HG03159 (cell line): ENCODE data around the gene CFB.
A peak's percentile ranks its signal among the peaks of the same experiment; 100 is the strongest.

Source experiments
- ATAC-seq: cut with Tn5 transposase; IDR thresholded peaks from one replicate; pipeline ENCODE4 v1.9.1; 2021; ENCODE audit warnings: mild to moderate bottlenecking, moderate library complexity; ENCODE audit not compliant: unreplicated experiment

CFB gene

GRCh38 chr6:31947864-31948263 is 2.0 kb downstream of the CFB start:
- ATAC-seq = no peak

DNA sequence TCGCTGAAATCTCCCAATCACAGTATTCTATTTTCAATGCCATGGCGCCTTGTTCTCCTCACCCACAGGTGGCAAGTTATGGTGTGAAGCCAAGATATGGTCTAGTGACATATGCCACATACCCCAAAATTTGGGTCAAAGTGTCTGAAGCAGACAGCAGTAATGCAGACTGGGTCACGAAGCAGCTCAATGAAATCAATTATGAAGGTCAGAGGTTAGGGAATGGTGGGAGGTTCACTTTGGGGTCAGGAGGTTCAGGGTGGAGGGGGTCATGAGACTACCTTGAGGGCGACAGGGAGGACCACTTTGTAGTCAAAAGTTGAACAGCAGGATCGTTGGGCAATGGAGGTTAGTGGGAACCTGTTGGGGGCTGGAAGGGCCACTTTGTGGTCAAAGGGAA is 2.4 kb downstream of the CFB start:
- no peak for ATAC-seq

DNA sequence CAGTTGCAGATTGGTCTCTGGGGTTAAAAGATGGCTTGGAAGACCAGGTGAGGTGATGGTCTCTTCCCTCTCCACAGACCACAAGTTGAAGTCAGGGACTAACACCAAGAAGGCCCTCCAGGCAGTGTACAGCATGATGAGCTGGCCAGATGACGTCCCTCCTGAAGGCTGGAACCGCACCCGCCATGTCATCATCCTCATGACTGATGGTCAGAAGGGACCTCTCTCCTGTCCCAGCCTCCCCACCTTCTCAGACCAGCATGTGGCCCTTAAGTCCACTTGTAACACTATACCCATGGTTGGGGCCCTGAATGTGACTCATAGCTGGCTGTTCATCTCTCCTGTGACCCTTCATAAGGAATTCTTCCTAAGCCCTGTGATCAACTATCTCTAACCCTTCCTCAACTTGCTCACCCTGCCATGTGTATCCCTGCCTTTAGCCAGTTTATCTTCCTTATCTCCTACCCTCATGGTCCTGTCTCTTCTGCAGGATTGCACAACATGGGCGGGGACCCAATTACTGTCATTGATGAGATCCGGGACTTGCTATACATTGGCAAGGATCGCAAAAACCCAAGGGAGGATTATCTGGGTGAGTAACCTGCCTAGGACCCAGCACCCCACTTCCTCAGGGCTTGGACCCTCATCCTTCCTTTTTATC is 3.0 kb downstream of the CFB start:
- no peak for ATAC-seq

- ATAC-seq = no peak
Observed at GRCh38 chr6:31949926-31950548, 4.1 kb downstream of the CFB start.

DNA sequence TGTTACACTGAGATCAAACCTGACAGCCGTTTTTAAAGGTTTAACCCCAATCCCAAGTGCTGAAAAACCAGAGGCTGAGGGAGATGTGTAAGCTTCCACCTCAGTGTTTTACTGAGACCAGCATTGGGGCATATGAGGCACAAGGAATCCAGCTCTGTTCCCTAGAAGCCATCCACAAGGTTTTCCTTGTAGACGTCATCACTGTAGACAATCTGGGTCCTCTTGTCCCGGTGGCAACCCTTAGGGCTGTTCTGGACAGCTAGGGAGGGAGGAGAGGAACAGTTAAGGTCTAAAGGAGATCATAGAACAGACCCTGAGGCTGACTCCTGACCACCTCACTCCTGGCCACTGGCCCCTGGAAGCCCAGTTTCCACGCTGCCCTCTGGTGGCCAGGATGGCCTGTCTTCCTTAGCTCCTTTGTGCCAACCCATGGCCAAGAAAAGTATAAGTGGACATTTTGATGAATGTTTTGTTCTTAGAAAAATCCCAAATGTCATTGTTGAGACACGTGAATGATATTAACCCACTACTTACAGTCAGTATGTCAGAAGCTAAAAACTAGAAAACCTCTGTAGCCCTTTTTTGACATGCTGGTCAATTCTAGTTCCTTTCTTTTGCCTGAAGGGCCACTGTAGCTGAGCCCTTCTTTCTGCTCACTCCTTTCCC is 6.4 kb downstream of the CFB start:
- ATAC-seq = no peak

DNA sequence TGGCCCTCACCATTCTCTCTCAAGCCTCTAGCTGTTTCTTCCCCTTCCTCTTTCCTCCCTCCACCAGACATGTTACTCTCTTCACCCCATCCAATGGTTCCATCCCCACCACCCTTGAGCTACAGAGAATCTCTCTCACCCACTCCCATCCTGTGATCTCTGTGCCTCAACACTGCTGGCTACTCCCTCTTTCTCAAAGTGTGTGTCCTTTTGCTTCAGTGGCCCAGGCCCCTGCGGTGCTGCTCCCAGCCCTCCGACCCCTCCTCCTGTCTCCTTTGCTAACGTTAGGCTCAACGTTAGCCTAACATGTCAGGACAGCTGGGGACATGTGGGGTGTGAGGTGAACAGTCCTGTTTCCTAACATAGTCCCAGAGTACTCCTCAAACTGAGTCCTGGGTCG is 7.0 kb downstream of the CFB start:
- no peak for ATAC-seq

DNA sequence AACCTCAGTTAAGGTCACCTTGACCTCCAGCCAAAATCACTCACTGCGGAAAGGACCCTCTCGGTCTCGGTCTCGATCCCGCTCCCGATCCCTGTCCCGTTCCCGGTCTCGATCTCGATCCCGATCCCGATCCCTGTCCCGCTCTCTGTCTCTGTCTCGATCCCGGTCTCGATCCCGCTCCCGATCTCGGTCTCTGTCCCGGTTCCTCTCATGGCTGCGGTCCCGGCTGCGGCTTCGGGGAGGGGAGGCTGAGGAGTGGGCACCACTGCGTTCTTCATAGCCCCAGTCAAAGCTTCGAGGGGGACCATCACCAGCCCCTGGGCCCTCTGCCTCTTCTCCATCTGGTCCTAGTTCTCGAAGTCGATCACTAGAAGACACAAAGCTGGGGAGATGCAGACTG is 8.6 kb downstream of the CFB start:
- ATAC-seq = no peak

- no peak for ATAC-seq
Observed at GRCh38 chr6:31956796-31957195, 10.9 kb downstream of the CFB start.

DNA sequence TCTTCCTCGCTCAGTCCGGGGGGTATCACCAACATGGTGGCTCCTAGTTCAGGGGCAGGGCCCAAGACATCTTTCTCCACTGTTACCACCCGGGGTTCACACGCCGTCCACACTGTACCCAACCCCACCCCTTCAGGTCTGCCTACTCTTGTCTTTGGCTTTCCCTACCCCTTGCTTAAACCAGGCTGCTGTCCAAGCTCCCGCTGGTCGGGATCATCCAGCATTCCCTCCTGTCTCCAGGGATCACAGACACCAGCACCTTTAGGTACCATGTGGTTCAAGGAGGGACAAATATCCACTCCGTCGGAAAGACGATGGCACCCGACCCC is 12.5 kb downstream of the CFB start:
- ATAC-seq = no peak

GRCh38 chr6:31958741-31959739 is 13.1 kb downstream of the CFB start, which contains the start of the genes NELFE and SKIC2:
TSS of gene NELFE (minus strand) at chr6:31958971. CDS start at chr6:31958446, 525 bp downstream.
TSS of gene SKIC2 (plus strand) at chr6:31959175. CDS start at chr6:31959193, 18 bp downstream.
- ATAC-seq = peak; percentile 94

DNA sequence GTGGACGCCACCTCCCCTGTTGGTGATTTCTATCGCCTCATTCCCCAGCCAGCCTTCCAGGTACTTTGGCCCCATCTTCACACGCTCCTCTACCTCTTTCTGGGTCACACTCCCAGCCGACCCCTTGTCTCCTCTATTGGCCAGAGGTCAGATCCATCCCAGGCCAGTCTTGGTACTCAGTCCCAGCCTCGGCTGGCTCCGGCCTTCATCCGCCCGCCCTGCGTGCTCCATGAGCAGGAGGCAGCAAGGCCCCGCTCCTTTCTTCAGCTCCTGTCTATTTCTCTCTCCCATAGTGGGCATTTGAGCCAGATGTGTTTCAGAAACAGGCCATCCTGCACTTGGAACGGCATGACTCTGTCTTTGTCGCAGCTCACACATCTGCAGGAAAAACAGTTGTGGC is 15.7 kb downstream of the CFB start:
- no peak for ATAC-seq

DNA sequence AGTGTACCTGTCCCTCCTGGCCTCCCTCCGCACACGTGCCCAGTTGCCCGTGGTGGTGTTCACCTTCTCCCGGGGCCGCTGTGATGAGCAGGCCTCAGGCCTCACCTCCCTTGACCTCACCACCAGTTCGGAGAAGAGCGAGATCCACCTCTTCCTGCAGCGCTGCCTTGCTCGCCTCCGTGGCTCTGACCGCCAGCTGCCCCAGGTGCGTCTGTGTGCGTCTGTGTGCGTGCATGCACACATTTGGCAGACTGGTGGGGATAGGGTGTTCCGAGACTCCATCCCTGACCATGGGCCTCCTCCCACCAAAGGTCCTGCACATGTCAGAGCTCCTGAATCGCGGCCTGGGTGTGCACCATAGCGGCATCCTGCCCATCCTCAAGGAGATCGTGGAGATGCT is 18.0 kb downstream of the CFB start:
- ATAC-seq = no peak

- no peak for ATAC-seq
Observed at GRCh38 chr6:31965700-31966099, 19.8 kb downstream of the CFB start.

DNA sequence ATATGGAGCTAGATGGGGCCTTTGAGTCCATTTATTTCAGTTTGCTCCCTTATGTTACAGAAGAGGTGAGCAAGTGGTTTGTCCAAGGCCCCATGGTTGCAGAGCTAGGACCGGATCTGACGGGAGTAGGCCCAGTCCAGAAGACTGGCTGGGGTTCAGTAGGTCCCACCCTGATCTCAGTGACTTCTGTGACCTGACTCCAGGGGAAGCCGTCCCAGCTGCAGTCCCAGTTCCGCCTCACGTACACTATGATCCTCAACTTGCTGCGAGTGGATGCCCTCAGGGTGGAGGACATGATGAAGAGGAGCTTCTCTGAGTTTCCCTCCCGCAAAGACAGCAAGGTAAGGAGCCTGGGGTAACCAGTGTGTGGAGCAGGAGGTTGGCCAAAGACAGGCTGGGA is 20.6 kb downstream of the CFB start:
- no peak for ATAC-seq

- no peak for ATAC-seq
Observed at GRCh38 chr6:31966997-31967925, 21.4 kb downstream of the CFB start.

- no peak for ATAC-seq
Observed at GRCh38 chr6:31967926-31968320, 22.0 kb downstream of the CFB start.

- ATAC-seq = no peak
Observed at GRCh38 chr6:31968326-31968725, 22.4 kb downstream of the CFB start.

DNA sequence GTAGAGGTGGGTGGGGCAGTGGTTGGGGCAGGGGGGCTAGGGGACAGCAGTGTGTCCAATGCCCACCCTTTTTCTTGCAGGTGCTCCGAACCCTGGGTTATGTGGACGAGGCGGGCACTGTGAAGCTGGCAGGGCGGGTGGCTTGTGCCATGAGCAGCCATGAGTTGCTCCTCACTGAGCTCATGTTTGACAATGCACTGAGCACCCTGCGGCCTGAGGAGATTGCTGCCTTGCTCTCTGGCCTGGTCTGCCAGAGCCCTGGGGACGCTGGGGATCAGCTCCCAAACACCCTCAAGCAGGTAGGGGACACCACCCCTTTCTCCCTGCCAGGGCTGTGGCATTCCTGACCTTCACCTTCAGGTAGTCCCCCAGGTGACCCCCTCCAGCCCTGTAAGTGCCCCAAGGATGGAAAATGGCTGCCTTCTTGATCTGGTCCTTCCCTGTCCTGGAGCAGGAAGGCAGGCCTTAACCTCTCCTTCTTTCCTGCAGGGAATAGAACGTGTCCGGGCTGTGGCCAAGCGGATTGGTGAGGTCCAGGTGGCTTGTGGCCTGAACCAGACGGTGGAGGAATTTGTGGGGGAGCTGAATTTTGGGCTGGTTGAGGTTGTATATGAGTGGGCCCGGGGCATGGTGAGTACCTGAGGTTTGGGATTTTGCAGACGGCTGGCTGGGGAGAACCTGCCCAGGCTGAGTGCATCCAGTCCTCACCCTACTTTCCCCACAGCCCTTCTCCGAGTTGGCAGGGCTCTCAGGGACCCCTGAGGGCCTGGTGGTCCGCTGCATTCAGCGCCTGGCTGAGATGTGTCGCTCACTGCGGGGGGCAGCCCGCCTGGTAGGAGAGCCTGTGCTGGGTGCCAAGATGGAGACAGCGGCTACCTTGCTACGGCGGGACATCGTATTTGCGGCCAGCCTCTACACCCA is 23.2 kb downstream of the CFB start:
- no peak for ATAC-seq
